Activated CD8-positive, alpha-beta T cell treated with anti-CD3 and anti-CD28 coated beads, Interleukin-2, amount 10 ng/mL, durations not matched to agents 7 days and 5 days (primary cell): ENCODE data around the gene FGFR4. TPM values are rescaled to one million over a fixed set of nuclear protein-coding genes. Genes with fewer than 3 reads are reported as not detected.

Source experiments
- ATAC-seq: fragments of 150-1000 bp; cut with Tn5 transposase; one replicate; pipeline ENCODE4 v1.10.0; 2021; ENCODE audit warnings: moderate library complexity
- CTCF ChIA-PET: fragments of 350-600 bp; sonication (Branson Sonifier 250); formaldehyde crosslinking; loops from one replicate; lab custom pipeline; 2021; ENCODE audit warnings: antibody characterized with exemption; lab: Charles Lee
- POLR2A ChIA-PET: fragments of 350-600 bp; sonication (Branson Sonifier 250); formaldehyde crosslinking; loops from one replicate; lab custom pipeline; 2021; ENCODE audit warnings: antibody characterized with exemption; lab: Charles Lee
- DNase-seq: peaks from one replicate; pipeline ENCODE4 v3.0.0-alpha.2; 2020
- H3K27ac Mint-ChIP-seq: one replicate; pipeline ENCODE4 v1.8.0; 2021; ENCODE audit warnings: mild to moderate bottlenecking, mixed read lengths
- H3K27me3 Mint-ChIP-seq: one replicate; pipeline ENCODE4 v1.8.0; 2021; ENCODE audit warnings: low read depth, mixed read lengths
- H3K36me3 Mint-ChIP-seq: one replicate; pipeline ENCODE4 v1.8.0; 2021; ENCODE audit warnings: low read depth, mixed read lengths
- H3K4me1 Mint-ChIP-seq: one replicate; pipeline ENCODE4 v1.8.0; 2021; ENCODE audit warnings: low read depth, mixed read lengths
- H3K4me3 Mint-ChIP-seq: one replicate; pipeline ENCODE4 v1.8.0; 2021; ENCODE audit warnings: mild to moderate bottlenecking, mixed read lengths
- H3K9me3 Mint-ChIP-seq: one replicate; pipeline ENCODE4 v1.8.0; 2022; ENCODE audit warnings: mixed read lengths; ENCODE audit not compliant: insufficient read depth
- total RNA-seq, 2 experiments: library from RNA; stranded (reverse); gene quantifications; one replicate each; pipeline ENCODE4 v1.2.3, GENCODE V29; 2021

The FGFR4 gene
- total RNA-seq, 2 experiments from 2014 or later, result 0.53 to 1.9 TPM

GRCh38 chr5:177095088-177095669 is 8.5 kb downstream of the FGFR4 start:
- POLR2A ChIA-PET, result no interaction called here
- CTCF ChIA-PET, result no interaction called here
- H3K9me3 Mint-ChIP-seq, result no peaks in the 10 kb centered on the region

GRCh38 chr5:177096162-177097015 is 9.7 kb downstream of the FGFR4 start:
- H3K4me1 Mint-ChIP-seq, result no peaks in the 10 kb centered on the region
- CTCF ChIA-PET, result no interaction called here
- no peaks in the 10 kb centered on the region for H3K9me3 Mint-ChIP-seq
- POLR2A ChIA-PET, result no interaction called here
- peaks cover 2% of the 10 kb centered on the region for H3K27me3 Mint-ChIP-seq
- H3K4me3 Mint-ChIP-seq, result no peak overlapping the region
- DNase-seq (no peak), ATAC-seq (no peak)
- no peaks in the 10 kb centered on the region for H3K36me3 Mint-ChIP-seq
- H3K27ac Mint-ChIP-seq, result no peak overlapping the region

More at GRCh38 chr5:177095088-177095669, 8.5 kb downstream of the FGFR4 start:
- Mint-ChIP-seq H3K27me3 (peaks cover 2% of the 10 kb centered on the region), H3K36me3 (no peaks in the 10 kb centered on the region), H3K27ac (no peak overlapping the region), H3K4me1 (no peaks in the 10 kb centered on the region), H3K4me3 (no peak overlapping the region)
- no peak for ATAC-seq
- no peak for DNase-seq

- H3K4me1 Mint-ChIP-seq, result no peaks in the 10 kb centered on the region
- ATAC-seq, result no peak
- H3K9me3 Mint-ChIP-seq, result no peaks in the 10 kb centered on the region
- H3K27ac Mint-ChIP-seq, result peak overlapping the region; percentile 28
- CTCF ChIA-PET, result no interaction called here
- peaks cover 2% of the 10 kb centered on the region for H3K27me3 Mint-ChIP-seq
- no peak overlapping the region for H3K4me3 Mint-ChIP-seq
- POLR2A ChIA-PET, result interaction anchor here (0.6 kb wide), 1 partner anchor 305 kb away, joined by 4 read pairs; no protein-coding TSS in a partner anchor
- H3K36me3 Mint-ChIP-seq, result no peaks in the 10 kb centered on the region
- DNase-seq, result no peak
Measured at GRCh38 chr5:177097016-177097985, 10.6 kb downstream of the FGFR4 start.

GRCh38 chr5:177098120-177098469 is 11.4 kb downstream of the FGFR4 start:
- no peaks in the 10 kb centered on the region for H3K9me3 Mint-ChIP-seq
- H3K27me3 Mint-ChIP-seq, result peaks cover 2% of the 10 kb centered on the region
- CTCF ChIA-PET, result no interaction called here
- ATAC-seq, result no peak
- no peak for DNase-seq
- no peak overlapping the region for H3K27ac Mint-ChIP-seq
- no peaks in the 10 kb centered on the region for H3K4me1 Mint-ChIP-seq
- H3K36me3 Mint-ChIP-seq, result no peaks in the 10 kb centered on the region
- POLR2A ChIA-PET, result interaction anchor here (0.6 kb wide), 1 partner anchor 304 kb away, joined by 4 read pairs; no protein-coding TSS in a partner anchor
- no peak overlapping the region for H3K4me3 Mint-ChIP-seq

GRCh38 chr5:177098470-177099141 is 11.9 kb downstream of the FGFR4 start:
- no peaks in the 10 kb centered on the region for H3K9me3 Mint-ChIP-seq
- ChIA-PET CTCF (no interaction called here), POLR2A (no interaction called here)

GRCh38 chr5:177099422-177100093 is 12.8 kb downstream of the FGFR4 start:
- no peak overlapping the region for H3K4me3 Mint-ChIP-seq
- H3K36me3 Mint-ChIP-seq, result no peaks in the 10 kb centered on the region
- POLR2A ChIA-PET, result no interaction called here
- peaks cover 5% of the 10 kb centered on the region for H3K27me3 Mint-ChIP-seq
- H3K4me1 Mint-ChIP-seq, result no peaks in the 10 kb centered on the region
- DNase-seq (no peak), ATAC-seq (no peak)
- no peaks in the 10 kb centered on the region for H3K9me3 Mint-ChIP-seq
- no peak overlapping the region for H3K27ac Mint-ChIP-seq
- CTCF ChIA-PET, result no interaction called here

More at GRCh38 chr5:177098470-177099141, 11.9 kb downstream of the FGFR4 start:
- H3K36me3 Mint-ChIP-seq, result no peaks in the 10 kb centered on the region
- peaks cover 2% of the 10 kb centered on the region for H3K27me3 Mint-ChIP-seq
- H3K27ac Mint-ChIP-seq, result no peak overlapping the region
- DNase-seq (no peak), ATAC-seq (no peak)
- no peaks in the 10 kb centered on the region for H3K4me1 Mint-ChIP-seq
- H3K4me3 Mint-ChIP-seq, result no peak overlapping the region

- Mint-ChIP-seq H3K27me3 (peaks cover 5% of the 10 kb centered on the region), H3K4me3 (no peak overlapping the region), H3K4me1 (no peaks in the 10 kb centered on the region), H3K27ac (no peak overlapping the region), H3K9me3 (no peaks in the 10 kb centered on the region), H3K36me3 (no peaks in the 10 kb centered on the region)
- ChIA-PET POLR2A (no interaction called here), CTCF (interaction anchor here (0.7 kb wide), 1 partner anchor 11 kb away, joined by 3 read pairs; no protein-coding TSS in a partner anchor)
- no peak for DNase-seq
- ATAC-seq, result no peak
Measured at GRCh38 chr5:177100714-177101121, 14.0 kb downstream of the FGFR4 start.

GRCh38 chr5:177103523-177104253 is 17.0 kb downstream of the FGFR4 start:
- H3K4me3 Mint-ChIP-seq, result no peak overlapping the region
- H3K36me3 Mint-ChIP-seq, result no peaks in the 10 kb centered on the region
- CTCF ChIA-PET, result interaction anchor here (2.4 kb wide), 1 partner anchor 10 kb away, joined by 8 read pairs; no protein-coding TSS in a partner anchor
- peak overlapping the region; percentile 43 for H3K27ac Mint-ChIP-seq
- peaks cover 5% of the 10 kb centered on the region for H3K27me3 Mint-ChIP-seq
- H3K9me3 Mint-ChIP-seq, result no peaks in the 10 kb centered on the region
- POLR2A ChIA-PET, result no interaction called here
- DNase-seq (no peak), ATAC-seq (no peak)
- no peaks in the 10 kb centered on the region for H3K4me1 Mint-ChIP-seq

GRCh38 chr5:177105691-177106476 is 19.2 kb downstream of the FGFR4 start:
- Mint-ChIP-seq H3K4me3 (no peak overlapping the region), H3K36me3 (no peaks in the 10 kb centered on the region), H3K4me1 (no peaks in the 10 kb centered on the region), H3K9me3 (no peaks in the 10 kb centered on the region), H3K27me3 (peaks cover 4% of the 10 kb centered on the region), H3K27ac (no peak overlapping the region)
- DNase-seq, result no peak
- ATAC-seq, result no peak
- POLR2A ChIA-PET, result no interaction called here
- CTCF ChIA-PET, result interaction anchor here (1.5 to 2.4 kb wide), 2 partner anchors 8 to 19 kb away, joined by 6 to 8 read pairs; partner anchors contain the start of gene FGFR4
